OCI-LY1 (cell line): ENCODE data around the gene COL19A1.

ENCODE experiments used
- H2AFZ ChIP-seq: fragments of 200-600 bp; sonication (generic), shearing (Covaris generic); 2 replicates; pipeline ENCODE4 v1.6.0; 2014; ENCODE audit warnings: antibody characterized with exemption, mild to moderate bottlenecking, low read length
- H3F3A ChIP-seq: fragments of 200-600 bp; sonication (generic), shearing (Covaris generic); 2 replicates; pipeline ENCODE4 v1.6.0; 2014; ENCODE audit warnings: mild to moderate bottlenecking, antibody characterized with exemption, low read length, moderate library complexity; ENCODE audit not compliant: insufficient read depth
- H3K27ac ChIP-seq: fragments of 200-600 bp; sonication (generic); 2 replicates; pipeline ENCODE4 v1.5.1; 2014; ENCODE audit warnings: low read length, mixed run types, mild to moderate bottlenecking, low read depth; ENCODE audit not compliant: poor library complexity, severe bottlenecking
- H3K27me3 ChIP-seq: fragments of 200-600 bp; sonication (generic); 2 replicates; pipeline ENCODE4 v1.6.0; 2014; ENCODE audit warnings: antibody characterized with exemption, mild to moderate bottlenecking, low read length, moderate library complexity; ENCODE audit not compliant: insufficient read depth
- H3K36me3 ChIP-seq: fragments of 200-600 bp; sonication (generic); 2 replicates; pipeline ENCODE4 v1.6.1; 2014; ENCODE audit warnings: mild to moderate bottlenecking, antibody characterized with exemption, low read length, moderate library complexity, mixed read lengths; ENCODE audit not compliant: insufficient read depth
- H3K4me1 ChIP-seq: fragments of 200-600 bp; sonication (generic); 2 replicates; pipeline ENCODE4 v1.5.1; 2014; ENCODE audit warnings: mild to moderate bottlenecking, low read length, moderate library complexity; ENCODE audit not compliant: insufficient read depth, severe bottlenecking
- H3K4me2 ChIP-seq: fragments of 200-600 bp; sonication (generic), shearing (Covaris generic); 2 replicates; pipeline ENCODE4 v1.6.1; 2014; ENCODE audit warnings: low read length
- H3K4me3 ChIP-seq: fragments of 200-600 bp; sonication (generic); 2 replicates; pipeline ENCODE4 v1.5.1; 2014; ENCODE audit warnings: low read length, low read depth, mild to moderate bottlenecking, mixed read lengths; ENCODE audit not compliant: poor library complexity, severe bottlenecking
- H3K79me2 ChIP-seq: fragments of 200-600 bp; shearing (Covaris generic); 2 replicates; pipeline ENCODE4 v1.6.1; 2016; ENCODE audit warnings: mixed run types, low read length, mixed read lengths; ENCODE audit not compliant: insufficient read depth
- H3K9ac ChIP-seq: fragments of 200-600 bp; sonication (generic), shearing (Covaris generic); 2 replicates; pipeline ENCODE4 v1.6.1; 2014; ENCODE audit warnings: mild to moderate bottlenecking, low read length, mixed read lengths
- H3K9me2 ChIP-seq: fragments of 200-600 bp; sonication (generic), shearing (Covaris generic); 2 replicates; pipeline ENCODE4 v1.6.1; 2014; ENCODE audit warnings: low read depth, mild to moderate bottlenecking, low read length, mixed read lengths
- H3K9me3 ChIP-seq: fragments of 200-600 bp; shearing (Covaris generic); 2 replicates; pipeline ENCODE4 v1.6.1; 2014; ENCODE audit warnings: low read length, mixed read lengths
- H4K20me1 ChIP-seq: fragments of 200-600 bp; sonication (generic), shearing (Covaris generic); 2 replicates; pipeline ENCODE4 v1.6.0; 2016; ENCODE audit warnings: mild to moderate bottlenecking, low read length; ENCODE audit not compliant: insufficient read depth
- EZH2 ChIP-seq: fragments of 200-600 bp; sonication (generic), shearing (Covaris generic); IDR thresholded peaks from 2 replicates; pipeline ENCODE4 v1.8.0; 2017; ENCODE audit warnings: borderline replicate concordance, mixed run types, mild to moderate bottlenecking, antibody characterized with exemption, low read length, moderate library complexity, mixed read lengths
- TF ChIP-seq, protein P1 (sequence below): fragments of 200-600 bp; sonication (generic), shearing (Covaris generic); IDR thresholded peaks from 2 replicates; pipeline ENCODE4 v1.5.1; 2017; ENCODE audit warnings: mild to moderate bottlenecking, antibody characterized with exemption, low read length, moderate library complexity, mixed read lengths

COL19A1 gene

DNA sequence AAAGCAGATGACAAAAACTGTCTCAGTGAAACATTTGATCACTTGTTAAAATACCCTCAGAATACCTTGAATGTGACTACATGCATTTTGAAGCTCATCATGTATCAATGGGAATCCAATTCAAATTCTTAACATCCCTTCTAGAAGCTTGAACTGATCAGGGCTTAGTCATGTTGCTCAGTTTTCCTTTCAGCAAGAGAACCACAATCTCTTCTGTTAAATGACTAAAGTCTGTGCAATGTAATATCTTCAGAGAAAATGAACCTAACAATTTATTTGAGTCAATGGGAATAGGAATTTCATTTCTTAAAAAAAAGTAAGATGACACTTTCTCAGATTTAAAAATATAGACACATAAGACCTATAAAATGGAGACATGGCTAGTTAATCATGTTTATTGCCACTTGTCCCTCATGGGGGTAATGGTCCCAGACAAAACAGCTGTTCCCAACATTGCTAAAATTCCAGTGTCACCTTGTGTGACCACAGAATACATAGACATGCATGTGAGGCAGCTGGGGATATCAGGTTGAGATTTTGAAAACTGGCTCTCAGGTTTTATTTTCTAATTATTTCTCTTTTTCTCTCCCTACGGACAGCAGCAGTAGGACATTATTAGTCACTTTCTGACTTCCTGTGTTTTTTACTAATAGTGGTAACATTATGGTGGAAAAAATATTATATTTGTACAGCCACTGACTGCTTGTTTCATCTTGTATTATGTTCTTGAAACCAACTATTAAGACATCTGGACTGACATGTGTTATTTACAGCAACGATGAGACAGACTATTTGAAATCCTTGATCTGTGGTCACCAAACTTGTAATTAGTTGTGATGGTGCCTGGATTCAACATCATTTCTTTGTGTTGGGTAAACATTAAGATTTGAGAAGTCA, 244.0 kb downstream of the COL19A1 start:
- H3K36me3 ChIP-seq = no peaks in the 10 kb centered on the region
- no peak overlapping the region for H2AFZ ChIP-seq
- no peaks in the 10 kb centered on the region for H3K4me1 ChIP-seq
- no peaks in the 10 kb centered on the region for H3K79me2 ChIP-seq
- H3K9ac ChIP-seq = no peak overlapping the region
- no peak for TF ChIP-seq EZH2
- TF ChIP-seq, protein P1, sequence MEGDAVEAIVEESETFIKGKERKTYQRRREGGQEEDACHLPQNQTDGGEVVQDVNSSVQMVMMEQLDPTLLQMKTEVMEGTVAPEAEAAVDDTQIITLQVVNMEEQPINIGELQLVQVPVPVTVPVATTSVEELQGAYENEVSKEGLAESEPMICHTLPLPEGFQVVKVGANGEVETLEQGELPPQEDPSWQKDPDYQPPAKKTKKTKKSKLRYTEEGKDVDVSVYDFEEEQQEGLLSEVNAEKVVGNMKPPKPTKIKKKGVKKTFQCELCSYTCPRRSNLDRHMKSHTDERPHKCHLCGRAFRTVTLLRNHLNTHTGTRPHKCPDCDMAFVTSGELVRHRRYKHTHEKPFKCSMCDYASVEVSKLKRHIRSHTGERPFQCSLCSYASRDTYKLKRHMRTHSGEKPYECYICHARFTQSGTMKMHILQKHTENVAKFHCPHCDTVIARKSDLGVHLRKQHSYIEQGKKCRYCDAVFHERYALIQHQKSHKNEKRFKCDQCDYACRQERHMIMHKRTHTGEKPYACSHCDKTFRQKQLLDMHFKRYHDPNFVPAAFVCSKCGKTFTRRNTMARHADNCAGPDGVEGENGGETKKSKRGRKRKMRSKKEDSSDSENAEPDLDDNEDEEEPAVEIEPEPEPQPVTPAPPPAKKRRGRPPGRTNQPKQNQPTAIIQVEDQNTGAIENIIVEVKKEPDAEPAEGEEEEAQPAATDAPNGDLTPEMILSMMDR = no peak
- H3K9me3 ChIP-seq = no peaks in the 10 kb centered on the region
- no peak overlapping the region for H3K4me2 ChIP-seq
- H4K20me1 ChIP-seq = no peaks in the 10 kb centered on the region
- no peak overlapping the region for H3K4me3 ChIP-seq
- no peaks in the 10 kb centered on the region for H3K9me2 ChIP-seq
- no peaks in the 10 kb centered on the region for H3K27me3 ChIP-seq
- no peaks in the 10 kb centered on the region for H3F3A ChIP-seq
- H3K27ac ChIP-seq = no peak overlapping the region

DNA sequence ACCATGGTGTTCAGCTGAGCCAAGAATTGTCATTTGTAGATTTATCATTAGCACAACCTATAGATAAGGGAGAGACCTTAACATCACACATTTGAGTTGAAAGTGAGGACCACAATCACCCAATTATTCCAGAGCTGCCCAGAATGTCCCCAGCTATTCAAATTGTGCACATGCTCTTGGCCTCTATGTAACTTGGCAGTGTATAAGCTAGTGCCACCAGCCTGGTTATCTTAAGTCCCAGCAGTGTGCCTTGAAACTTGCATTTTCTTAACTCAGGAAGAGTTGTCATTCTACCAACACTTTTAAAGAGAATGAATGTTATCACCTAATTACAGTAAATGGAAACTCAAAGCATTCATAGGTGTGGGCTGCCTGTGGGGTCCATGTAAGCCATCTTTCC, 245.4 kb downstream of the COL19A1 start:
- Histone ChIP-seq H3K27ac (no peak overlapping the region), H3K79me2 (no peaks in the 10 kb centered on the region), H3K27me3 (no peaks in the 10 kb centered on the region), H3K4me1 (no peaks in the 10 kb centered on the region), H3F3A (no peaks in the 10 kb centered on the region), H3K9ac (no peak overlapping the region), H3K4me2 (no peak overlapping the region), H3K36me3 (no peaks in the 10 kb centered on the region), H3K9me2 (no peaks in the 10 kb centered on the region), H3K9me3 (no peaks in the 10 kb centered on the region), H4K20me1 (no peaks in the 10 kb centered on the region), H2AFZ (no peak overlapping the region), H3K4me3 (no peak overlapping the region)
- TF ChIP-seq, protein P1 = no peak
- no peak for TF ChIP-seq EZH2

DNA sequence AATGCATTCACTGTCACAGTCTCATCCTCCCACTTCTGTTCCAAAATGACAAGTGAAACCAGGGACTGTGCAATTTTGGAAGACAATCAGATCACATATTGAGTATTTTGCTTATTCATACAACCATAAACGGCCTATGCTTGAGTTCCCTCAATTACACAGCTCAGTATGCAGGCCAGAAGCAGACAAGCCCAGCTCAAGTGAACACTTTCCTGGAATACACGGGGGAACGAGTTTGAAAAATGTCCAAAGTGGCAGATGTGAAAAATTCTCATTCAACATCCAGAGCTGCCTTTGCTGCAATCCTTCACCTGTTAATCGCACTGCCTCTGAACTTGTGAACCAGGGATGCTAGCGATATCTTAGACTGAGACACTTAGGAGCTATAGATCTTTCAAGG, 246.4 kb downstream of the COL19A1 start:
- Histone ChIP-seq H2AFZ (no peak overlapping the region), H3K4me3 (no peak overlapping the region), H3F3A (no peaks in the 10 kb centered on the region), H3K9me2 (no peaks in the 10 kb centered on the region), H3K9ac (no peak overlapping the region), H3K36me3 (no peaks in the 10 kb centered on the region), H4K20me1 (no peaks in the 10 kb centered on the region), H3K79me2 (no peaks in the 10 kb centered on the region), H3K4me1 (no peaks in the 10 kb centered on the region), H3K27ac (no peak overlapping the region), H3K9me3 (no peaks in the 10 kb centered on the region), H3K27me3 (no peaks in the 10 kb centered on the region), H3K4me2 (no peak overlapping the region)
- no peak for TF ChIP-seq EZH2
- TF ChIP-seq, protein P1 = no peak
